HG02884 (cell line): ENCODE measurements around the gene SVIL.
"Not testable (repeated sequence)": the region's sequence is repeated elsewhere in the genome, so short reads cannot be mapped to it uniquely, and the experiment has no call there.

Experiments used
- ATAC-seq: cut with Tn5 transposase; IDR thresholded peaks from one replicate; pipeline ENCODE4 v1.9.1; 2021; ENCODE audit warnings: mild to moderate bottlenecking, moderate library complexity; ENCODE audit not compliant: unreplicated experiment

The SVIL gene

GRCh38 chr10:29623797-29624196, 11.0 kb downstream of the SVIL start:
- ATAC-seq: no peak

- no peak for ATAC-seq
Measured at GRCh38 chr10:29622382-29622922, 12.3 kb downstream of the SVIL start.

GRCh38 chr10:29621161-29621560, 13.6 kb downstream of the SVIL start:
- no peak for ATAC-seq

- ATAC-seq: no peak
Measured at GRCh38 chr10:29620112-29620690, 14.6 kb downstream of the SVIL start.

GRCh38 chr10:29619241-29619669, 15.5 kb downstream of the SVIL start:
- ATAC-seq: no peak

GRCh38 chr10:29618341-29619171, 16.2 kb downstream of the SVIL start:
- ATAC-seq: no peak

- ATAC-seq: no peak
Measured at GRCh38 chr10:29617880-29618340, 16.9 kb downstream of the SVIL start.

- ATAC-seq: no peak
Measured at GRCh38 chr10:29616542-29616941, 18.2 kb downstream of the SVIL start.

GRCh38 chr10:29615195-29615594, 19.6 kb downstream of the SVIL start:
- no peak for ATAC-seq

- ATAC-seq: not testable (repeated sequence)
Measured at GRCh38 chr10:29614289-29614688, 20.5 kb downstream of the SVIL start.

GRCh38 chr10:29613791-29614190, 21.0 kb downstream of the SVIL start:
- ATAC-seq: no peak

GRCh38 chr10:29613196-29613595, 21.6 kb downstream of the SVIL start:
- ATAC-seq: no peak

GRCh38 chr10:29612657-29613056, 22.1 kb downstream of the SVIL start:
- no peak for ATAC-seq

GRCh38 chr10:29611781-29612381, 22.9 kb downstream of the SVIL start:
- ATAC-seq: no peak

- ATAC-seq: no peak
Measured at GRCh38 chr10:29610876-29611647, 23.7 kb downstream of the SVIL start.

GRCh38 chr10:29610331-29610730, 24.4 kb downstream of the SVIL start:
- ATAC-seq: not testable (repeated sequence)

- ATAC-seq: no peak
Measured at GRCh38 chr10:29609696-29610095, 25.1 kb downstream of the SVIL start.

GRCh38 chr10:29608476-29609301, 26.1 kb downstream of the SVIL start:
- no peak for ATAC-seq

GRCh38 chr10:29608062-29608461, 26.7 kb downstream of the SVIL start:
- no peak for ATAC-seq

- no peak for ATAC-seq
Measured at GRCh38 chr10:29607576-29607975, 27.2 kb downstream of the SVIL start.
